Measurements from ENCODE around the gene AKR7A3. TPM values are rescaled to one million over a fixed set of nuclear protein-coding genes. Genes with fewer than 3 reads are reported as not detected.

The AKR7A3 gene
- polyA plus RNA-seq, 1 experiment: 0.37 TPM

DNA sequence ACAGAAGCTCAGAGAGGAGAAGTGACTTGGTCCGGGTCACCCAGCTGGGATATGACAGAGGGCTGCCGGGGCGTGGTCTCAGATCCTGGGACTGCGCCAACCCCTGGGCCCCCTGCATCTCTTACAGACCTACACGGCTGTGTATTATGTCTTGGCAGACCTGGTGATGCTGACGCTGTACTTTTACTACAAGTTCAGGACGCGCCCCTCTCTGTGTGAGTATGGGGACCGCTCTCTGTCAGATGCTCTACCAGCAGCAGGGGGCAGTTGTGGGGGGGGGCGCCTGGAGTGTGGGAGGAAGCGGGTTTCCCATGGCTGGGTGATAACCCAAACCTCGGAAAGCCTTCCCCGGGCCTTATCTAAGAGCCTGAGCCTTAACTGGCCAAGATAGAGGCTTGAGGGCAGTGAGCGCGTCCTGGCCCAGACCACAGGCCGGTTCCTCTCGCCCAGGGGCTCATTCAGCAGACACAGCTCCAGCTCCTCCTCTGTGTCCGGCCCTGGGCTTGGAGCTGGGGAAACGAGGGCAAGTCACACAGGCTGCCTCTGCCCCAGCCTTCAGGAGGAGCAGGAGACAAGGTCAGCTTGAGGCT lies 36.9 kb upstream of the AKR7A3 start:
- TF ChIP-seq, protein P1, sequence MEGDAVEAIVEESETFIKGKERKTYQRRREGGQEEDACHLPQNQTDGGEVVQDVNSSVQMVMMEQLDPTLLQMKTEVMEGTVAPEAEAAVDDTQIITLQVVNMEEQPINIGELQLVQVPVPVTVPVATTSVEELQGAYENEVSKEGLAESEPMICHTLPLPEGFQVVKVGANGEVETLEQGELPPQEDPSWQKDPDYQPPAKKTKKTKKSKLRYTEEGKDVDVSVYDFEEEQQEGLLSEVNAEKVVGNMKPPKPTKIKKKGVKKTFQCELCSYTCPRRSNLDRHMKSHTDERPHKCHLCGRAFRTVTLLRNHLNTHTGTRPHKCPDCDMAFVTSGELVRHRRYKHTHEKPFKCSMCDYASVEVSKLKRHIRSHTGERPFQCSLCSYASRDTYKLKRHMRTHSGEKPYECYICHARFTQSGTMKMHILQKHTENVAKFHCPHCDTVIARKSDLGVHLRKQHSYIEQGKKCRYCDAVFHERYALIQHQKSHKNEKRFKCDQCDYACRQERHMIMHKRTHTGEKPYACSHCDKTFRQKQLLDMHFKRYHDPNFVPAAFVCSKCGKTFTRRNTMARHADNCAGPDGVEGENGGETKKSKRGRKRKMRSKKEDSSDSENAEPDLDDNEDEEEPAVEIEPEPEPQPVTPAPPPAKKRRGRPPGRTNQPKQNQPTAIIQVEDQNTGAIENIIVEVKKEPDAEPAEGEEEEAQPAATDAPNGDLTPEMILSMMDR (IDR thresholded peaks at IDR 0.05; ENCODE audit: insufficient read depth, low read depth, low read length): no peak
- DNase-seq (ENCODE audit: low read depth): no peak
- POLR2A ChIA-PET: no interaction called here
- CTCF ChIA-PET: no interaction called here
- H3K27me3 ChIP-seq (ENCODE audit: control insufficient read depth, insufficient read depth, low read length): no peaks in the 10 kb centered on the region
- H3K36me3 ChIP-seq (ENCODE audit: control insufficient read depth, insufficient read depth, low read length): peaks cover 32% of the 10 kb centered on the region
- H3K4me3 ChIP-seq (ENCODE audit: low read depth, low read length): no peak overlapping the region

DNA sequence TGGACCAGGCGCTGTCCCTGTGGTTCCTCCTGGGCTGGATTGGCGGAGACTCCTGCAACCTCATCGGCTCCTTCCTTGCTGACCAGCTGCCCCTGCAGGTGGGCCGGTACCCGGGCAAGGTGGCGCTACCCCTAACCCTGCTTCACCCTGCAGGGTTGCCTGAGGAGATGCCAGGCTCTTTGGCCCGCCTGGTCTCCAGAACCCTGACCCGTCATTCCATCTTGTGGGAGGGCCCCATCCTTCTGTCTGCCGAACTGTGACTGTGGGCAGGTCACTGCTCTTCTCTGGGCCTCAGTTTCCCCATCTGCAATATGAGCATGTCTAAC lies 36.1 kb upstream of the AKR7A3 start:
- no peak for DNase-seq (ENCODE audit: low read depth)
- Histone ChIP-seq H3K4me3 (ENCODE audit: low read depth, low read length) (no peak overlapping the region), H3K36me3 (ENCODE audit: control insufficient read depth, insufficient read depth, low read length) (peaks cover 35% of the 10 kb centered on the region), H3K27me3 (ENCODE audit: control insufficient read depth, insufficient read depth, low read length) (no peaks in the 10 kb centered on the region)
- ChIA-PET CTCF (no interaction called here), POLR2A (no interaction called here)
- TF ChIP-seq, protein P1 (IDR thresholded peaks at IDR 0.05; ENCODE audit: insufficient read depth, low read depth, low read length): no peak

DNA sequence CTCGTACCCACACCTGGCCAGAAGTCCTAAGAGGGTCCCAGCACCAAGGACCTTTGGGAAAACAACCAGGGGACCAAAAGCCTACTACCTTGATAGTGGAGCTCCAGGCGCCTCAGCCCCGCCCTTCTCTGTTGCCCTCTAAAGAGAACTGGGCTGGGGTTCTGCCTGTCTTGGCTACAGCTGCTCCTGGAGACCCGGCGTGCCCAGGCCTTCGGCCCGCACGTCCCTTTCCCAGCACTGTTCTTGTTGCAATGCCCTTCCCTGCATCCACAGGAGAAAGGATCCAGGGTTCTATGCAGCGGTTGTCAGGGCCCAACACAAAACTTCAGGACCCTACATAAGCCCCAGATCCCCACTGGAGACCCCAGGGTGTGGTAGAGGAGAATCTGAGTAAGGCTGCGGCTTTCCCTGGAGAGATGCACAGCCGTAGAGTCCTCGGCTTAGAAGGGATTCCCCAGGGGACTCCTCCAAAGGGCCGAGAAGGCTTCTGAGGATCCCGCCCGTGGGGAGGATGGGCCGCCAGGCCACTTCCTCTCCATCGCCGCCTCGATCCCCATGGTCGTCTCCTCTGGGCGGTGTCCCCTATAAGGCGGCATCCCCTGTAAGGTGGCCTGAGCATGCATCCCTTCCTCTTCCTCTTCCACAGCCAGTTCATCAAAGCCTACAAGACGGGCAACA lies 35.6 kb upstream of the AKR7A3 start:
- peaks cover 35% of the 10 kb centered on the region for H3K36me3 ChIP-seq (ENCODE audit: control insufficient read depth, insufficient read depth, low read length)
- ChIA-PET POLR2A (no interaction called here), CTCF (no interaction called here)
- no peak for DNase-seq (ENCODE audit: low read depth)
- no peaks in the 10 kb centered on the region for H3K27me3 ChIP-seq (ENCODE audit: control insufficient read depth, insufficient read depth, low read length)
- TF ChIP-seq, protein P1 (IDR thresholded peaks at IDR 0.05; ENCODE audit: insufficient read depth, low read depth, low read length): no peak
- no peak overlapping the region for H3K4me3 ChIP-seq (ENCODE audit: low read depth, low read length)

DNA sequence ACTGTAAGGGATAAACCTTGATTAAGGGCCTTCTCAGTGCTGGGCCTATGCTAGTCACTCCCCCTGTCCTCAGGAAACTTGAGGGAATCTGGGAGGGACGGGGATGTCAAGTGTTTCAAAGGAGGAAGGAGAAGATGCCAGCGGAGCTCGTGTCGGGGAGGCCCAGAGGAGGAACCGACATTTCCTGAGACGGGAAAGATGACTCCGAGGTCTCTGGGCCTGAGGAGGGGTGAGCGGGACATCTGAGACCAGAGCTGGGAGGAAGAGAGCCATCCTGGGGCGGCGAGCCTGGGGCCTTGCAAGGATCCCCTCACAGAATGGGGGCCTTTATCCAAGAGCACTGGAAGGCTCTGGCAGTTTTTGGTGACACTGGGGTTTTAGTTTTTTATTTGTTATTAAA lies 33.9 kb upstream of the AKR7A3 start:
- H3K36me3 ChIP-seq (ENCODE audit: control insufficient read depth, insufficient read depth, low read length): peaks cover 33% of the 10 kb centered on the region
- CTCF ChIA-PET: interaction anchor here (0.8 to 1.6 kb wide), 2 partner anchors 11 to 22 kb away, joined by 3 read pairs; no protein-coding TSS in a partner anchor
- POLR2A ChIA-PET: no interaction called here

DNA sequence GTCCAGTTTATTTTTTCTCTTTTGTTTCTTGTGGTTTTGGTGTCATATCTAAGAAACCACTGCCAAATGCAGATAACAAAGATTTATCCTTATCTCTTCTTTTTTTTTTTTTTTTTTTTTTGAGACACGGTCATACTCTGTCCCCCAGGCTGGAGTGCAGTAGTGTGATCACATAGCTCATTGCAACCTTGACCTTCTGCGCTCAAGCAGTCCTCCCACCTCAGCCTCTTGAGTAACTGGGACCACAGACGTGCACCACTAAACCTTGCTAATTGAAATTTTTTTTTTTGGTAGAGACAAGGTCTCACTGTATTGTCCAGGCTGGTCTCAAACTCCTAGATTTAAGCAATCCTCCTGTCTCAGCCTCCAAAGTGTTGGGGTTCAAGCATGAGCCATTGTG lies 32.5 kb upstream of the AKR7A3 start:
- Histone ChIP-seq H3K27me3 (ENCODE audit: control insufficient read depth, insufficient read depth, low read length) (no peaks in the 10 kb centered on the region), H3K36me3 (ENCODE audit: control insufficient read depth, insufficient read depth, low read length) (peaks cover 23% of the 10 kb centered on the region), H3K4me3 (ENCODE audit: low read depth, low read length) (no peak overlapping the region)
- CTCF ChIA-PET: interaction anchor here (0.5 kb wide), 1 partner anchor 262 kb away, joined by 3 read pairs; no protein-coding TSS in a partner anchor
- POLR2A ChIA-PET: no interaction called here
- DNase-seq (ENCODE audit: low read depth): no peak
- TF ChIP-seq, protein P1 (IDR thresholded peaks at IDR 0.05; ENCODE audit: insufficient read depth, low read depth, low read length): no peak

More for the DNA sequence above, 33.9 kb upstream of the AKR7A3 start:
- DNase-seq (ENCODE audit: low read depth): no peak
- TF ChIP-seq, protein P1 (IDR thresholded peaks at IDR 0.05; ENCODE audit: insufficient read depth, low read depth, low read length): no peak
- Histone ChIP-seq H3K27me3 (ENCODE audit: control insufficient read depth, insufficient read depth, low read length) (no peaks in the 10 kb centered on the region), H3K4me3 (ENCODE audit: low read depth, low read length) (no peak overlapping the region)

Measured in BJ (cell line).